IMR-90 (cell line): ENCODE results near the gene WASL. TPM values are rescaled to one million over a fixed set of nuclear protein-coding genes. Genes with fewer than 3 reads are reported as not detected.

Experiments used
- ATAC-seq: fragments of 200-7000 bp; cut with Tn5 transposase; 2 replicates; pipeline ENCODE4 v1.9.1; 2020; ENCODE audit warnings: low read depth, mild to moderate bottlenecking, moderate library complexity
- BruUV-seq: library from RNA; stranded (reverse); fragments of 400-500 nt; replicated peaks from 2 replicates; lab custom pipeline; 2021; lab: Mats Ljungman, UMichigan
- CTCF ChIA-PET: fragments of 300-600 bp; formaldehyde crosslinking; extraction: SDS; loops from one replicate; lab custom pipeline; 2021; ENCODE audit warnings: antibody characterized with exemption; lab: Yijun Ruan, JAX
- POLR2A ChIA-PET: fragments of 300-600 bp; sonication (Branson Sonifier 250); formaldehyde crosslinking; loops from one replicate; lab custom pipeline; 2022; ENCODE audit warnings: antibody characterized with exemption; ENCODE audit not compliant: unreplicated experiment; lab: Charles Lee
- DNase-seq: peaks from one replicate; pipeline ENCODE4 v3.0.0; 2013
- H2AFZ ChIP-seq: replicated peaks from 2 replicates; pipeline ENCODE3; 2013; ENCODE audit warnings: low read length, mild to moderate bottlenecking; ENCODE audit not compliant: poor library complexity
- H2AK5ac ChIP-seq: 2 replicates; pipeline ENCODE4 v1.6.1; 2013; ENCODE audit warnings: low read depth, low read length, inconsistent platforms
- H2AK9ac ChIP-seq: replicated peaks from 2 replicates; pipeline ENCODE3; 2013; ENCODE audit warnings: mild to moderate bottlenecking, low read depth, low read length, moderate library complexity; ENCODE audit not compliant: poor library complexity
- H2BK120ac ChIP-seq: 2 replicates; pipeline ENCODE4 v1.6.1; 2013; ENCODE audit warnings: low read depth, low read length, inconsistent platforms
- H2BK15ac ChIP-seq: 3 replicates; pipeline ENCODE4 v1.6.1; 2013; ENCODE audit warnings: low read depth, low read length, inconsistent platforms
- H2BK20ac ChIP-seq: 2 replicates; pipeline ENCODE4 v1.6.1; 2013; ENCODE audit warnings: low read depth, mild to moderate bottlenecking, inconsistent platforms, low read length, moderate library complexity
- H2BK5ac ChIP-seq: 2 replicates; pipeline ENCODE4 v1.6.1; 2013; ENCODE audit warnings: mild to moderate bottlenecking, low read depth, low read length, inconsistent platforms; ENCODE audit not compliant: poor library complexity, severe bottlenecking
- H3K14ac ChIP-seq: replicated peaks from 2 replicates; pipeline ENCODE4 v1.6.1; 2013; ENCODE audit warnings: low read depth, low read length, inconsistent platforms
- H3K18ac ChIP-seq: 2 replicates; pipeline ENCODE4 v1.6.1; 2013; ENCODE audit warnings: low read depth, low read length, control low read depth
- H3K23ac ChIP-seq: 2 replicates; pipeline ENCODE4 v1.6.1; 2013; ENCODE audit warnings: low read depth, low read length, inconsistent platforms
- H3K27ac ChIP-seq: 2 replicates; pipeline ENCODE4 v1.5.1; 2013; ENCODE audit warnings: mild to moderate bottlenecking, control low read depth, low read length; ENCODE audit not compliant: insufficient read depth
- H3K27me3 ChIP-seq: 2 replicates; pipeline ENCODE4 v1.6.1; 2013; ENCODE audit warnings: low read length; ENCODE audit not compliant: control insufficient read depth, insufficient read depth
- H3K36me3 ChIP-seq: 2 replicates; pipeline ENCODE4 v1.6.1; 2013; ENCODE audit warnings: low read length, mixed read lengths; ENCODE audit not compliant: control insufficient read depth, insufficient read depth
- H3K4ac ChIP-seq: 2 replicates; pipeline ENCODE4 v1.6.1; 2013; ENCODE audit warnings: low read depth, low read length, inconsistent platforms
- H3K4me1 ChIP-seq: 2 replicates; pipeline ENCODE4 v1.6.1; 2013; ENCODE audit warnings: low read length, mixed read lengths; ENCODE audit not compliant: control insufficient read depth, insufficient read depth
- H3K4me2 ChIP-seq: 2 replicates; pipeline ENCODE4 v1.6.1; 2013; ENCODE audit warnings: low read depth, mild to moderate bottlenecking, control low read depth, low read length, moderate library complexity
- H3K4me3 ChIP-seq: 2 replicates; pipeline ENCODE4 v1.5.1; 2013; ENCODE audit warnings: low read depth, mild to moderate bottlenecking, control low read depth, low read length, moderate library complexity; ENCODE audit not compliant: insufficient read depth
- H3K56ac ChIP-seq: 2 replicates; pipeline ENCODE4 v1.6.1; 2013; ENCODE audit warnings: low read length, inconsistent platforms; ENCODE audit not compliant: insufficient read depth; ENCODE audit errors: extremely low read depth
- H3K79me1 ChIP-seq, 2 experiments: 2 replicates each; pipeline ENCODE4 v1.6.1; 2013; ENCODE audit warnings: low read length in 2 of 2, inconsistent platforms in 1 of 2, low read depth in 1 of 2
- H3K9ac ChIP-seq: 2 replicates; pipeline ENCODE4 v1.6.1; 2013; ENCODE audit warnings: low read depth, low read length, control low read depth
- H3K9me1 ChIP-seq: 2 replicates; pipeline ENCODE4 v1.6.1; 2013; ENCODE audit warnings: low read length, inconsistent platforms; ENCODE audit not compliant: insufficient read depth
- H3K9me3 ChIP-seq: 2 replicates; pipeline ENCODE4 v1.6.1; 2013; ENCODE audit warnings: low read length; ENCODE audit not compliant: control insufficient read depth, insufficient read depth
- H4K20me1 ChIP-seq: 2 replicates; pipeline ENCODE4 v1.6.1; 2013; ENCODE audit warnings: low read length, inconsistent platforms; ENCODE audit not compliant: insufficient read depth
- H4K5ac ChIP-seq: 2 replicates; pipeline ENCODE4 v1.6.1; 2013; ENCODE audit warnings: mild to moderate bottlenecking, low read depth, low read length, control low read depth
- H4K8ac ChIP-seq, 2 experiments: 2 replicates each; pipeline ENCODE4 v1.6.1; 2013; ENCODE audit warnings: low read depth in 2 of 2, low read length in 2 of 2, control low read depth in 1 of 2, inconsistent platforms in 1 of 2
- H4K91ac ChIP-seq: 2 replicates; pipeline ENCODE4 v1.6.1; 2013; ENCODE audit warnings: low read depth, low read length, inconsistent platforms; ENCODE audit not compliant: insufficient read depth
- BHLHE40 ChIP-seq: fragments of 150-350 bp; IDR thresholded peaks from 2 replicates; pipeline ENCODE4 v1.6.1; 2016; ENCODE audit warnings: mild to moderate bottlenecking, low read depth, low read length
- CEBPB ChIP-seq: IDR thresholded peaks from 2 replicates; pipeline ENCODE4 v1.6.1; 2012; ENCODE audit warnings: low read depth, low read length, improper control_type of control experiment
- CHD1 ChIP-seq: IDR thresholded peaks from 2 replicates; pipeline ENCODE4 v1.6.1; 2012; ENCODE audit warnings: low read depth, low read length, improper control_type of control experiment
- CTCF ChIP-seq: conservative IDR thresholded peaks from 2 replicates; pipeline ENCODE4 v1.5.1; 2012; ENCODE audit warnings: mild to moderate bottlenecking, low read depth, low read length, improper control_type of control experiment
- ELK1 ChIP-seq: fragments of 150-350 bp; IDR thresholded peaks from 2 replicates; pipeline ENCODE4 v1.6.1; 2016; ENCODE audit warnings: low read depth, mild to moderate bottlenecking, low read length, moderate library complexity, borderline replicate concordance
- FOS ChIP-seq: fragments of 150-350 bp; IDR thresholded peaks from 2 replicates; pipeline ENCODE4 v1.6.1; 2016; ENCODE audit warnings: low read depth, low read length
- MAFK ChIP-seq: IDR thresholded peaks from 2 replicates; pipeline ENCODE4 v1.6.1; 2012; ENCODE audit warnings: low read depth, low read length, improper control_type of control experiment
- MAZ ChIP-seq: IDR thresholded peaks from 2 replicates; pipeline ENCODE4 v1.6.1; 2012; ENCODE audit warnings: low read depth, mild to moderate bottlenecking, low read length, improper control_type of control experiment, moderate library complexity, borderline replicate concordance
- MXI1 ChIP-seq: IDR thresholded peaks from 2 replicates; pipeline ENCODE4 v1.6.1; 2012; ENCODE audit warnings: low read depth, mild to moderate bottlenecking, low read length, moderate library complexity, borderline replicate concordance
- NFE2L2 ChIP-seq: fragments of 150-350 bp; IDR thresholded peaks from 2 replicates; pipeline ENCODE4 v1.6.1; 2016; ENCODE audit warnings: low read depth, mild to moderate bottlenecking, low read length
- POLR2A ChIP-seq: IDR thresholded peaks from 2 replicates; pipeline ENCODE4 v1.6.1; 2012; ENCODE audit warnings: mild to moderate bottlenecking, low read depth, low read length
- RAD21 ChIP-seq: IDR thresholded peaks from 2 replicates; pipeline ENCODE4 v1.6.1; 2012; ENCODE audit warnings: low read length, improper control_type of control experiment
- RCOR1 ChIP-seq: IDR thresholded peaks from 2 replicates; pipeline ENCODE4 v1.6.1; 2012; ENCODE audit warnings: mild to moderate bottlenecking, low read length, improper control_type of control experiment; ENCODE audit not compliant: insufficient replicate concordance
- RFX5 ChIP-seq: IDR thresholded peaks from 2 replicates; pipeline ENCODE4 v1.8.0; 2012; ENCODE audit warnings: low read depth, mild to moderate bottlenecking, low read length, moderate library complexity
- SMC3 ChIP-seq: fragments of 150-350 bp; IDR thresholded peaks from 2 replicates; pipeline ENCODE4 v1.6.1; 2016; ENCODE audit warnings: low read depth, mild to moderate bottlenecking, antibody characterized with exemption, low read length, moderate library complexity
- USF2 ChIP-seq: fragments of 150-350 bp; IDR thresholded peaks from 2 replicates; pipeline ENCODE4 v1.6.1; 2017; ENCODE audit warnings: mild to moderate bottlenecking, antibody characterized with exemption, low read length, low read depth
- WGBS, 2 experiments: methylation state at CpG; one replicate each; pipeline versions ENCODE4 v1.1.5 to v1.1.7; 2013; ENCODE audit warnings: missing lambda C conversion rate in 2 of 2; ENCODE audit not compliant: insufficient read length in 1 of 2; ENCODE audit errors: extremely low coverage in 2 of 2; 5-methylcytosine and 5-hydroxymethylcytosine counted together
- dilution Hi-C: fragments of 300-500 bp; cut with HindIII; formaldehyde crosslinking; loops from one replicate; pipeline ENCODE4 v1.14.3; 2018; ENCODE audit warnings: low sequenced_read_pairs; ENCODE audit not compliant: unreplicated experiment
- in situ Hi-C: fragments of 300-500 bp; cut with MboI; formaldehyde crosslinking; loops from 3 replicates; pipeline ENCODE4 v1.14.3; 2019; ENCODE audit warnings: low sequenced_read_pairs, inconsistent platforms, mixed read lengths
- intact Hi-C: fragments of 100-400 bp; cut with micrococcal nuclease; formaldehyde crosslinking; loops from 2 replicates; pipeline ENCODE4 v1.10.0; 2022
- polyA plus RNA-seq, 3 experiments: library from polyadenylated mRNA; depleted of rRNA; stranded (reverse); fragments of >200 nt; gene quantifications; 2 replicates each; pipeline ENCODE4 v1.2.3, GENCODE V29; 2012; ENCODE audit warnings: low replicate concordance in 1 of 3
- total RNA-seq: library from RNA; depleted of rRNA; stranded (reverse); fragments of >200 nt; gene quantifications from 2 replicates; pipeline ENCODE4 v1.2.3, GENCODE V29; 2012

Gene WASL
- total and polyA plus RNA-seq, 2 of the 4 experiments (the other 2 are of a cell fraction): 2.3 to 7.9 TPM

GRCh38 chr7:123690550-123690949 lies 58.3 kb downstream of the WASL start:
- intact Hi-C loops (no loop called here), dilution Hi-C loops (no loop called here), in situ Hi-C loops (no loop called here)
- ChIA-PET POLR2A (interaction anchor here (0.7 kb wide), 1 partner anchor 58 kb away, joined by 3 read pairs; the partner anchor contains the start of gene WASL), CTCF (interaction anchor here (1.0 to 1.7 kb wide), 3 partner anchors 8 to 13 kb away, joined by 3 to 5 read pairs (median 3); no protein-coding TSS in a partner anchor)
- no peak overlapping the region for H3K18ac ChIP-seq
- H3K9me1 ChIP-seq: no peaks in the 10 kb centered on the region
- H3K27ac ChIP-seq: no peak overlapping the region
- H2AFZ ChIP-seq: no peak overlapping the region
- H3K79me1 ChIP-seq: peaks cover 2 to 8% of the 10 kb centered on the region in 2 experiments; a peak in 2 of 4 replicates
- no peak overlapping the region for H2BK15ac ChIP-seq
- H2BK120ac ChIP-seq: no peak overlapping the region
- no peak overlapping the region for H3K14ac ChIP-seq
- H3K4me3 ChIP-seq: no peak overlapping the region
- no peaks in the 10 kb centered on the region for H3K9me3 ChIP-seq
- no peak overlapping the region for H4K8ac ChIP-seq
- H2BK5ac ChIP-seq: no peak overlapping the region
- H4K20me1 ChIP-seq: no peaks in the 10 kb centered on the region
- H3K4me1 ChIP-seq: no peaks in the 10 kb centered on the region
- H3K4me2 ChIP-seq: no peak overlapping the region
- no peak overlapping the region for H3K4ac ChIP-seq
- no peak overlapping the region for H2BK20ac ChIP-seq
- H3K56ac ChIP-seq: no peak overlapping the region
- no TSS peak for BruUV-seq
- H3K27me3 ChIP-seq: no peaks in the 10 kb centered on the region
- no peak overlapping the region for H2AK5ac ChIP-seq
- no peak overlapping the region for H4K91ac ChIP-seq
- H2AK9ac ChIP-seq: no peak overlapping the region
- ATAC-seq (no peak), DNase-seq (no peak)
- peaks cover 10% of the 10 kb centered on the region for H3K36me3 ChIP-seq
- H4K5ac ChIP-seq: no peak overlapping the region
- no peak for TF ChIP-seq RFX5
- TF ChIP-seq CEBPB: no peak
- TF ChIP-seq RCOR1: no peak
- no peak for TF ChIP-seq CHD1
- TF ChIP-seq MAZ: no peak
- no peak for TF ChIP-seq MAFK
- TF ChIP-seq BHLHE40: no peak
- TF ChIP-seq CTCF: no peak
- TF ChIP-seq SMC3: no peak
- no peak for TF ChIP-seq RAD21
- no peak for TF ChIP-seq MXI1
- TF ChIP-seq POLR2A: no peak
- TF ChIP-seq NFE2L2: no peak
- TF ChIP-seq ELK1: no peak
- no peak for TF ChIP-seq FOS
- no peak for TF ChIP-seq USF2
- no peak overlapping the region for H3K23ac ChIP-seq
- WGBS, 2 experiments: no CpG with 5 or more reads among the region's 2 CpGs
- no peak overlapping the region for H3K9ac ChIP-seq
